Thyroid gland (tissue), 4 donors: Measurements from ENCODE around the gene TUBG1.

ENCODE experiments used
- CTCF ChIP-seq, 6 experiments: fragments of 200-600 bp in 3 of 6; fragments of 450-650 bp in 3 of 6; sonication (generic) in 3 of 6; IDR thresholded peaks; one replicate each; pipeline ENCODE4 v1.5.1; 2016 to 2019; ENCODE audit warnings: antibody characterized with exemption in 6 of 6, mild to moderate bottlenecking in 2 of 6, inconsistent platforms in 1 of 6, moderate library complexity in 1 of 6
- POLR2A ChIP-seq, 2 donors: fragments of 450-650 bp; IDR thresholded peaks; one replicate each; pipeline ENCODE4 v1.6.1; 2017; ENCODE audit warnings: antibody characterized with exemption in 2 of 2, mild to moderate bottlenecking in 2 of 2, moderate library complexity in 1 of 2

- peak in 1 of 2 donors; percentile 64 for TF ChIP-seq POLR2A (IDR thresholded peaks at IDR 0.05)
- TF ChIP-seq CTCF (IDR thresholded peaks at IDR 0.05), result peak in 1 of 6 experiments; percentile 16
These were observed 47.5 kb upstream of the TUBG1 start, which contains the start of gene COASY for GRCh38 chr17:42561897-42562387.
